ENCODE data around the gene PGLYRP4. TPM values are rescaled to one million over a fixed set of nuclear protein-coding genes. Genes with fewer than 3 reads are reported as not detected.

Gene PGLYRP4
- total RNA-seq, 2 experiments from 2014 or later = not detected

GRCh38 chr1:153357076-153357852, 8.6 kb upstream of the PGLYRP4 start:
- TF ChIP-seq EZH2phosphoT487 (IDR thresholded peaks at IDR 0.05; ENCODE audit: borderline replicate concordance, low read depth, low read length) (no peak), CTCF (conservative IDR thresholded peaks at IDR 0.05; ENCODE audit: low read length) (no peak)
- H3K4me2 ChIP-seq (ENCODE audit: low read length) = no peak overlapping the region
- no peaks in the 10 kb centered on the region for H4K20me1 ChIP-seq (ENCODE audit: insufficient read depth, low read length)
- H3K79me2 ChIP-seq (ENCODE audit: insufficient read depth, low read depth, low read length) = no peaks in the 10 kb centered on the region
- no peaks in the 10 kb centered on the region for H3K36me3 ChIP-seq (ENCODE audit: insufficient read depth, low read length)
- no peaks in the 10 kb centered on the region for H3K9me2 ChIP-seq (ENCODE audit: insufficient read depth, low read length)
- no peak for DNase-seq (ENCODE audit: low spot score)
- H2AFZ ChIP-seq (ENCODE audit: low read length) = no peak overlapping the region
- no TSS peak for BruUV-seq (replicated peaks)
- no peaks in the 10 kb centered on the region for H3K9me3 ChIP-seq (ENCODE audit: low read length)
- H3K4me3 ChIP-seq (ENCODE audit: low read depth, low read length, poor library complexity, severe bottlenecking) = no peak overlapping the region
- intact Hi-C loops (cut with micrococcal nuclease; ENCODE audit: unreplicated experiment) = loop anchor here (10.0 kb wide), 1 partner anchor 388 kb away; no protein-coding TSS in a partner anchor
- ChIA-PET POLR2A (no interaction called here), CTCF (ENCODE audit: unreplicated experiment) (no interaction called here)
- no peak overlapping the region for H3K27ac ChIP-seq (ENCODE audit: low read depth, low read length, poor library complexity, severe bottlenecking)
- no peaks in the 10 kb centered on the region for H3K4me1 ChIP-seq (ENCODE audit: insufficient read depth, low read length, poor library complexity, severe bottlenecking)

- Histone ChIP-seq H2AFZ (ENCODE audit: low read length) (no peak overlapping the region), H3K27ac (ENCODE audit: low read depth, low read length, poor library complexity, severe bottlenecking) (no peak overlapping the region), H3K9me2 (ENCODE audit: insufficient read depth, low read length) (no peaks in the 10 kb centered on the region), H3K4me3 (ENCODE audit: low read depth, low read length, poor library complexity, severe bottlenecking) (no peak overlapping the region), H3K4me1 (ENCODE audit: insufficient read depth, low read length, poor library complexity, severe bottlenecking) (no peaks in the 10 kb centered on the region), H3K79me2 (ENCODE audit: insufficient read depth, low read depth, low read length) (no peaks in the 10 kb centered on the region), H3K4me2 (ENCODE audit: low read length) (no peak overlapping the region), H3K9me3 (ENCODE audit: low read length) (no peaks in the 10 kb centered on the region), H4K20me1 (ENCODE audit: insufficient read depth, low read length) (no peaks in the 10 kb centered on the region), H3K36me3 (ENCODE audit: insufficient read depth, low read length) (no peaks in the 10 kb centered on the region)
- no TSS peak for BruUV-seq (replicated peaks)
- POLR2A ChIA-PET = no interaction called here
- intact Hi-C loops (cut with micrococcal nuclease; ENCODE audit: unreplicated experiment) = loop anchor here (10.0 kb wide), 1 partner anchor 388 kb away; no protein-coding TSS in a partner anchor
- TF ChIP-seq EZH2phosphoT487 (IDR thresholded peaks at IDR 0.05; ENCODE audit: borderline replicate concordance, low read depth, low read length) (no peak), CTCF (conservative IDR thresholded peaks at IDR 0.05; ENCODE audit: low read length) (no peak)
- DNase-seq (ENCODE audit: low spot score) = no peak
- CTCF ChIA-PET (ENCODE audit: unreplicated experiment) = no interaction called here
Observed at GRCh38 chr1:153356392-153357075, 7.9 kb upstream of the PGLYRP4 start.
